HepG2 (cell line): ENCODE results near the gene NDUFS7. TPM values are rescaled to one million over a fixed set of nuclear protein-coding genes. Genes with fewer than 3 reads are reported as not detected.
A peak's percentile ranks its signal among the peaks of the same experiment; 100 is the strongest.

ENCODE experiments used
- ARHGAP35 ChIP-seq: sonication (generic); formaldehyde crosslinking; IDR thresholded peaks from 2 replicates; pipeline ENCODE4 v1.9.0; 2022; ENCODE audit warnings: mild to moderate bottlenecking, inconsistent platforms, moderate library complexity, missing genetic modification reagents, borderline replicate concordance
- NR2F6 ChIP-seq, 2 experiments: IDR thresholded peaks; 2 replicates each; pipeline ENCODE4 v1.6.1; 2016; ENCODE audit warnings: antibody characterized with exemption in 1 of 2, mild to moderate bottlenecking in 1 of 2
- REL ChIP-seq: sonication (generic); formaldehyde crosslinking; conservative IDR thresholded peaks from 2 replicates; pipeline ENCODE4 v1.8.0; 2022; ENCODE audit warnings: mild to moderate bottlenecking, missing genetic modification reagents, moderate library complexity
- RXRB ChIP-seq: IDR thresholded peaks from 2 replicates; pipeline ENCODE4 v1.6.1; 2016; ENCODE audit warnings: borderline replicate concordance, missing genetic modification reagents, missing compliant biosample characterization
- SP140L ChIP-seq: sonication (generic); formaldehyde crosslinking; IDR thresholded peaks from 2 replicates; pipeline ENCODE4 v1.4.0; 2020; ENCODE audit warnings: missing genetic modification reagents, borderline replicate concordance
- THAP11 ChIP-seq: IDR thresholded peaks from 2 replicates; pipeline ENCODE4 v1.6.1; 2016; ENCODE audit warnings: missing biosample characterization, missing genetic modification reagents
- WIZ ChIP-seq: sonication (generic); formaldehyde crosslinking; IDR thresholded peaks from 2 replicates; pipeline ENCODE4 v1.5.1; 2020; ENCODE audit warnings: mild to moderate bottlenecking, missing genetic modification reagents
- ZFX ChIP-seq: sonication (generic); formaldehyde crosslinking; IDR thresholded peaks from 2 replicates; pipeline ENCODE4 v1.4.0; 2020; ENCODE audit warnings: mild to moderate bottlenecking, low read depth, missing genetic modification reagents, moderate library complexity
- ZMYM4 ChIP-seq: sonication (generic); formaldehyde crosslinking; IDR thresholded peaks from 2 replicates; pipeline ENCODE4 v1.8.1; 2023; ENCODE audit warnings: mild to moderate bottlenecking, missing genetic modification reagents
- ZNF496 ChIP-seq: sonication (generic); formaldehyde crosslinking; IDR thresholded peaks from 2 replicates; pipeline ENCODE4 v1.8.1; 2023; ENCODE audit warnings: mild to moderate bottlenecking, moderate library complexity, missing genetic modification reagents; ENCODE audit not compliant: insufficient replicate concordance
- ZNF572 ChIP-seq: sonication (generic); formaldehyde crosslinking; IDR thresholded peaks from 2 replicates; pipeline ENCODE4 v1.5.1; 2020; ENCODE audit warnings: mild to moderate bottlenecking, missing genetic modification reagents
- ZNF614 ChIP-seq: IDR thresholded peaks from 2 replicates; pipeline ENCODE4 v1.6.1; 2018; ENCODE audit warnings: missing biosample characterization, missing genetic modification reagents, inconsistent platforms, borderline replicate concordance
- ZNF644 ChIP-seq: IDR thresholded peaks from 2 replicates; pipeline ENCODE4 v1.6.1; 2016; ENCODE audit warnings: low read depth
- ZNF780A ChIP-seq: sonication (generic); formaldehyde crosslinking; IDR thresholded peaks from 2 replicates; pipeline ENCODE4 v1.8.0; 2022; ENCODE audit warnings: mild to moderate bottlenecking, missing genetic modification reagents, moderate library complexity
- ZNF891 ChIP-seq: sonication (generic); formaldehyde crosslinking; IDR thresholded peaks from 2 replicates; pipeline ENCODE4 v1.5.0; 2020; ENCODE audit warnings: mild to moderate bottlenecking, missing genetic modification reagents
- polyA plus RNA-seq, 8 experiments: library from polyadenylated mRNA; depleted of rRNA in 3 of 8; stranded (reverse) in 7 of 8; unstranded in 1 of 8; fragments of >200 nt; fragmentation: Illumina TruSeq in 4 of 8; extraction: Trizol in 4 of 8; gene quantifications; 2 replicates each; pipeline versions ENCODE4 v1.2.1 to v1.2.3, GENCODE V29; 2011 to 2016; ENCODE audit warnings: low read depth in 4 of 8, missing spikeins in 1 of 8, mixed read lengths in 1 of 8; ENCODE audit not compliant: insufficient read depth in 1 of 8
- total RNA-seq, 5 experiments: library from RNA; depleted of rRNA; stranded (reverse); fragments of >200 nt; fragmentation: Illumina TruSeq; extraction: Trizol; gene quantifications; 2 replicates each; pipeline ENCODE4 v1.2.3, GENCODE V29; 2016; ENCODE audit warnings: low read depth in 1 of 5
- TF ChIP-seq, protein P1 (sequence below): sonication (generic); formaldehyde crosslinking; conservative IDR thresholded peaks from 2 replicates; pipeline ENCODE4 v1.4.0; 2020; ENCODE audit warnings: missing genetic modification reagents
- TF ChIP-seq, protein P2 (sequence below): sonication (generic); formaldehyde crosslinking; IDR thresholded peaks from 2 replicates; pipeline ENCODE4 v1.5.0; 2020; ENCODE audit warnings: mild to moderate bottlenecking, missing genetic modification reagents, borderline replicate concordance
- TF ChIP-seq, protein P3 (sequence below): fragments of 450-650 bp; IDR thresholded peaks from 2 replicates; pipeline ENCODE4 v1.6.1; 2017; ENCODE audit warnings: mild to moderate bottlenecking
- TF ChIP-seq, protein P4 (sequence below): sonication (generic); formaldehyde crosslinking; IDR thresholded peaks from 2 replicates; pipeline ENCODE4 v1.4.0; 2020; ENCODE audit warnings: missing genetic modification reagents

The NDUFS7 gene
- total and polyA plus RNA-seq, 2 of the 13 experiments (the other 11 are each of a cell fraction or from before 2014, with no cell fraction given) = 34.3 to 66.9 TPM

DNA sequence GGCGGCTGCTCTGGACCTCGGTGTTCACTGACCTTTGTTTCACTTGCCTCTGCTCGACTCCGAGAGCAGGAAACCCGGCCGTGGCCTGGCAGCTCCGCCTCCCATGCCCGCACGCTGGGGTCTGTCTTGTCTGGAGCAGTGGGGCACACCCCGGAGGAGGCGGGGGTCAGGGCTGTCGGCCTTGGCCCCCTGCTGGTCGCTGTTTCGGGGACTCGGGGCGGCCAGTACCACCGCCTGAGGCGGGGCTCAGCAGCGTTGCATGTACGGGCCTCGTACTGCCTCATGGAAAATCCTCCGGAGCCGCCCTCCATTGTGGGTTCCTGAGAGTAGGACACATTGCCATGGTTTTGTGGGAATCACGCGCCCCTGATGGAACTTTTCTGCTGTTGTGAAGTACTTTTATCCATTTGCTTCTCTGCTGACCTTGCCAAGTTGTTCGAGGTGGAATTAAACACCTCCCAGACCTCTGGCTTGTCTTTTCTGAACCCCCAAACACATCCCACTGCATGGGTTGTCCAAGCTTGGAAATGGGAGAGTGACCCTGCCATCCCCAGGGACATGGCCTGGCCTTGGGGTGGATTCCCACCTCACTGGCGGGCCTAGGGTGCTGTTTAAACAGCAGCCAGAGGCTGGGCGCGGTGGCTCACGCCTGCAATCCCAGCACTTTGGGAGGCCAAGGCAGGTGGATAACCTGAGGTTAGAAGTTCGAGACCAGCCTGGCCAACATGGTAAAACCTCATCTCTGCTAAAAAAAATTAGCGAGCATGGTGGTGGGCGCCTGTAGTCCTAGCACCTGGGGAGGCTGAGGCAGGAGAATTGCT, 5.5 kb upstream of the NDUFS7 start (continued):
- TF ChIP-seq, protein P1, sequence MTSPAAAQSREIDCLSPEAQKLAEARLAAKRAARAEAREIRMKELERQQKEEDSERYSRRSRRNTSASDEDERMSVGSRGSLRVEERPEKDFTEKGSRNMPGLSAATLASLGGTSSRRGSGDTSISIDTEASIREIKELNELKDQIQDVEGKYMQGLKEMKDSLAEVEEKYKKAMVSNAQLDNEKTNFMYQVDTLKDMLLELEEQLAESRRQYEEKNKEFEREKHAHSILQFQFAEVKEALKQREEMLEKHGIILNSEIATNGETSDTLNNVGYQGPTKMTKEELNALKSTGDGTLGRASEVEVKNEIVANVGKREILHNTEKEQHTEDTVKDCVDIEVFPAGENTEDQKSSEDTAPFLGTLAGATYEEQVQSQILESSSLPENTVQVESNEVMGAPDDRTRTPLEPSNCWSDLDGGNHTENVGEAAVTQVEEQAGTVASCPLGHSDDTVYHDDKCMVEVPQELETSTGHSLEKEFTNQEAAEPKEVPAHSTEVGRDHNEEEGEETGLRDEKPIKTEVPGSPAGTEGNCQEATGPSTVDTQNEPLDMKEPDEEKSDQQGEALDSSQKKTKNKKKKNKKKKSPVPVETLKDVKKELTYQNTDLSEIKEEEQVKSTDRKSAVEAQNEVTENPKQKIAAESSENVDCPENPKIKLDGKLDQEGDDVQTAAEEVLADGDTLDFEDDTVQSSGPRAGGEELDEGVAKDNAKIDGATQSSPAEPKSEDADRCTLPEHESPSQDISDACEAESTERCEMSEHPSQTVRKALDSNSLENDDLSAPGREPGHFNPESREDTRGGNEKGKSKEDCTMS (CRISPR knock-in tag) = no peak
- TF ChIP-seq SP140L (CRISPR knock-in tag) = no peak
- peak; percentile 50; the same call in 1 of the 2 replicates for TF ChIP-seq RXRB (CRISPR knock-in tag)
- TF ChIP-seq THAP11 (CRISPR knock-in tag) = no peak
- no peak for TF ChIP-seq ZNF644 (CRISPR knock-in tag)
- no peak for TF ChIP-seq NR2F6 (IDR thresholded peaks at IDR 0.05)
- TF ChIP-seq NR2F6 (CRISPR knock-in tag; IDR thresholded peaks at IDR 0.05) = no peak
- no peak for TF ChIP-seq ZNF572 (CRISPR knock-in tag)
- TF ChIP-seq, protein P2, sequence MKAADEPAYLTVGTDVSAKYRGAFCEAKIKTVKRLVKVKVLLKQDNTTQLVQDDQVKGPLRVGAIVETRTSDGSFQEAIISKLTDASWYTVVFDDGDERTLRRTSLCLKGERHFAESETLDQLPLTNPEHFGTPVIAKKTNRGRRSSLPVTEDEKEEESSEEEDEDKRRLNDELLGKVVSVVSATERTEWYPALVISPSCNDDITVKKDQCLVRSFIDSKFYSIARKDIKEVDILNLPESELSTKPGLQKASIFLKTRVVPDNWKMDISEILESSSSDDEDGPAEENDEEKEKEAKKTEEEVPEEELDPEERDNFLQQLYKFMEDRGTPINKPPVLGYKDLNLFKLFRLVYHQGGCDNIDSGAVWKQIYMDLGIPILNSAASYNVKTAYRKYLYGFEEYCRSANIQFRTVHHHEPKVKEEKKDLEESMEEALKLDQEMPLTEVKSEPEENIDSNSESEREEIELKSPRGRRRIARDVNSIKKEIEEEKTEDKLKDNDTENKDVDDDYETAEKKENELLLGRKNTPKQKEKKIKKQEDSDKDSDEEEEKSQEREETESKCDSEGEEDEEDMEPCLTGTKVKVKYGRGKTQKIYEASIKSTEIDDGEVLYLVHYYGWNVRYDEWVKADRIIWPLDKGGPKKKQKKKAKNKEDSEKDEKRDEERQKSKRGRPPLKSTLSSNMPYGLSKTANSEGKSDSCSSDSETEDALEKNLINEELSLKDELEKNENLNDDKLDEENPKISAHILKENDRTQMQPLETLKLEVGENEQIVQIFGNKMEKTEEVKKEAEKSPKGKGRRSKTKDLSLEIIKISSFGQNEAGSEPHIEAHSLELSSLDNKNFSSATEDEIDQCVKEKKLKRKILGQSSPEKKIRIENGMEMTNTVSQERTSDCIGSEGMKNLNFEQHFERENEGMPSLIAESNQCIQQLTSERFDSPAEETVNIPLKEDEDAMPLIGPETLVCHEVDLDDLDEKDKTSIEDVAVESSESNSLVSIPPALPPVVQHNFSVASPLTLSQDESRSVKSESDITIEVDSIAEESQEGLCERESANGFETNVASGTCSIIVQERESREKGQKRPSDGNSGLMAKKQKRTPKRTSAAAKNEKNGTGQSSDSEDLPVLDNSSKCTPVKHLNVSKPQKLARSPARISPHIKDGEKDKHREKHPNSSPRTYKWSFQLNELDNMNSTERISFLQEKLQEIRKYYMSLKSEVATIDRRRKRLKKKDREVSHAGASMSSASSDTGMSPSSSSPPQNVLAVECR = no peak
- TF ChIP-seq WIZ (CRISPR knock-in tag) = no peak
- no peak for TF ChIP-seq REL (CRISPR knock-in tag)
- TF ChIP-seq ZNF614 (CRISPR knock-in tag) = no peak
- TF ChIP-seq, protein P3, sequence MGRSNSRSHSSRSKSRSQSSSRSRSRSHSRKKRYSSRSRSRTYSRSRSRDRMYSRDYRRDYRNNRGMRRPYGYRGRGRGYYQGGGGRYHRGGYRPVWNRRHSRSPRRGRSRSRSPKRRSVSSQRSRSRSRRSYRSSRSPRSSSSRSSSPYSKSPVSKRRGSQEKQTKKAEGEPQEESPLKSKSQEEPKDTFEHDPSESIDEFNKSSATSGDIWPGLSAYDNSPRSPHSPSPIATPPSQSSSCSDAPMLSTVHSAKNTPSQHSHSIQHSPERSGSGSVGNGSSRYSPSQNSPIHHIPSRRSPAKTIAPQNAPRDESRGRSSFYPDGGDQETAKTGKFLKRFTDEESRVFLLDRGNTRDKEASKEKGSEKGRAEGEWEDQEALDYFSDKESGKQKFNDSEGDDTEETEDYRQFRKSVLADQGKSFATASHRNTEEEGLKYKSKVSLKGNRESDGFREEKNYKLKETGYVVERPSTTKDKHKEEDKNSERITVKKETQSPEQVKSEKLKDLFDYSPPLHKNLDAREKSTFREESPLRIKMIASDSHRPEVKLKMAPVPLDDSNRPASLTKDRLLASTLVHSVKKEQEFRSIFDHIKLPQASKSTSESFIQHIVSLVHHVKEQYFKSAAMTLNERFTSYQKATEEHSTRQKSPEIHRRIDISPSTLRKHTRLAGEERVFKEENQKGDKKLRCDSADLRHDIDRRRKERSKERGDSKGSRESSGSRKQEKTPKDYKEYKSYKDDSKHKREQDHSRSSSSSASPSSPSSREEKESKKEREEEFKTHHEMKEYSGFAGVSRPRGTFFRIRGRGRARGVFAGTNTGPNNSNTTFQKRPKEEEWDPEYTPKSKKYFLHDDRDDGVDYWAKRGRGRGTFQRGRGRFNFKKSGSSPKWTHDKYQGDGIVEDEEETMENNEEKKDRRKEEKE = no peak
- TF ChIP-seq ZFX = peak; percentile 34
- TF ChIP-seq ARHGAP35 (CRISPR knock-in tag) = no peak
- no peak for TF ChIP-seq ZNF496
- TF ChIP-seq, protein P4, sequence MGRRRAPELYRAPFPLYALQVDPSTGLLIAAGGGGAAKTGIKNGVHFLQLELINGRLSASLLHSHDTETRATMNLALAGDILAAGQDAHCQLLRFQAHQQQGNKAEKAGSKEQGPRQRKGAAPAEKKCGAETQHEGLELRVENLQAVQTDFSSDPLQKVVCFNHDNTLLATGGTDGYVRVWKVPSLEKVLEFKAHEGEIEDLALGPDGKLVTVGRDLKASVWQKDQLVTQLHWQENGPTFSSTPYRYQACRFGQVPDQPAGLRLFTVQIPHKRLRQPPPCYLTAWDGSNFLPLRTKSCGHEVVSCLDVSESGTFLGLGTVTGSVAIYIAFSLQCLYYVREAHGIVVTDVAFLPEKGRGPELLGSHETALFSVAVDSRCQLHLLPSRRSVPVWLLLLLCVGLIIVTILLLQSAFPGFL = no peak
- TF ChIP-seq ZMYM4 = no peak
- TF ChIP-seq ZNF891 = no peak
- no peak for TF ChIP-seq ZNF780A (CRISPR knock-in tag)
